Myocyte (in vitro differentiated cells): ENCODE results near the gene GREB1L. TPM values are rescaled to one million over a fixed set of nuclear protein-coding genes. Genes with fewer than 3 reads are reported as not detected.

ENCODE experiments used
- DNase-seq: peaks from one replicate; pipeline ENCODE4 v3.0.0-alpha.2; 2012; ENCODE audit warnings: low read depth
- total RNA-seq: library from RNA; depleted of rRNA; stranded (reverse); fragments of >200 nt; gene quantifications from 2 replicates; pipeline ENCODE4 v1.2.3, GENCODE V29; 2014

GREB1L gene
- total RNA-seq, 1 donor from 2014 or later: 8.0 TPM

DNA sequence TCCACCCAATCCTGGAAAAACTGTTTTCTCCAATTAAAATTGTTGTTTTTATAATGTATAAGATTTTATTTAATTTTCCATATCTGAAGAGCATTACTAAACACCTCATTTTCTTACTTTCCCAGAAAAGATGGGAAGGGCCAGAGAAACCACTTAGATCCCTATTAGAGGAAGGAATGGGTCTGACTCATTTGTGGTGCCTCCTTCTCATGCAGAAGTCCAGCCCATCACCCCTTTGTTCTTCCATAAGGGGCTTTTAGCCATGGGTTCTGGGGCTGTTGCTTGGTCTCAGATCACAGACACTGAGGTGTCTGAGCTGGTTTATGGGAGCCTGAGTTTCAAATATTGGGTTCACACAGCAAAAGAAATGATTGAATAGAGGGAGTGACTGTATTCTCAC, 206.3 kb downstream of the GREB1L start:
- peak; percentile 47 for DNase-seq

DNA sequence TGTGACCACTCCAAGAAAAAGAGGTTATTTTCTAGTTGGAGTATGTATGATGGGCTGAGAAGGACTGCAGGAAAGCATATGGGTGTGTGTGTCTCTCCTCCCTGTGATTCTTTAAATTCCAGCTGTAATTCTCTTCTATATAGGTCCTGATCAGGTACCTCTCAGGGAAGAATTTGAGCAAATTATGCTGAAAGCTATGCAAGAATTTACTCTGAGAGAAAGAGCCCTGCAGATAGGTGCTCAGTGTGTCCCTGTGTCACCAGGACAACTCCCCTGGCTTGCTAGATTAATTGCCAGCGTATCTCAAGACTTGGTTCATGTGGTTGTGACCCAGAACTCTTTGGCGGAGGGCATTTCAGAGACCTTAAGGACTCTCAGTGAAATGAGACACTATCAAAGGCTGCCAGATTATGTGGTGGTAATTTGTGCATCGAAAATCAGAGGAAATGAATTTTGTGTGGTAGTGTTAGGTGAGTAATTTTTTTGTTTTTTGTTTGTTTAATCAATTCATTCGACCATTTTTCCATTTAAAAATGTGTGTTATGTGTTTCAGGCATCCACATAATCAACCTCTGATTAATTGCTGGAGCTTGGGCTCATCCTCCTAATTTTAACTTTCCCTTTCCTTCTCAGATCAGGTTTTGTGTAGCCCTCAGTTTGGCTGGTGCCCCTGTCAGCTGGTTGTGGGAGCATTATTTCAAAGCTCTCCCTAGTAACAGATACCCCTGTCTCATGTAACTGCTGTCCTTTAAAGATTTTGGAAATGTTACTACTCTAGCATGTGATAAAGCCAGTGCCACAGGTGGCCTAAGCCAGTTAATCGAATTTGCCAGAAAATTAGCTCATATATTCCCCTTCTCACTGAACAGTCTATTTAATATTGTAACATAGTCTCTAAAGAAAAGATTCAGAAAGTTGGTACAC, 207.6 kb downstream of the GREB1L start:
- DNase-seq: peak; percentile 82

DNA sequence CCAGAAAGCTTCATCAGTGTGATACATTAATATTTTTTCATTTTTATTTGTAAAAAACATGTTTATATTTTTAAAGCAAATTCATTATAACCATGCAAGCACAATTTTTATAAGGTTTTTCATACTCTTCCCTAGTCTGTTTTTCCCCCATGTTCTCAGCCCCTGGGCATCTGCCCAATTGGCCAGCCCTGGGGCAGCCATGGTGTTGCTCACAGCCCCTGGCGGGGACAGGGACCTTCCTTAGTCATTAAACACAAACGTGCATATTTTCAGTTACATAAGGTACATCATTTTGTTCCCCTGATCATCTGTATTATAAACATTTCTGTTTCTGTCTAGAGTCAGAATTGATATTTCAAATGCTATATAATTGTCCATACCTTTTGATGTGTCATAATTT, 208.5 kb downstream of the GREB1L start:
- DNase-seq: no peak

DNA sequence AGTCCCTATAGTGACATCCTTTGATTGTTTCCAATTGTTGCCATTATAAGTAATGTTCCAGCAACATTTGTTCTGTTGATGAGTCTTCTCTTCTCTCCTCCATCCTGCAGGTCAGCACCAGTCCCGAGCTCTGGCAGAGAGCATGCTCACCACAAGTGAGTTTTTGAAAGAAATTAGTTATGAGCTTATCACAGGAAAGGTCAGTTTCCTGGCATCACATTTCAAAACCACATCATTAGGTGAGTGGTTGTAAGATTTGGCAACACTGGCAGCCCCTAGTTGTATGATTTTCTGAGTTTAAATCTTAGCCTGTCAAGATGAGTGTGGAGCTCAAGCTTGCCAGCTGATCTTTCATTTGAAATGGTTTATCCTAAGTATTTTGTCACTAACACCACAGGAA, 208.9 kb downstream of the GREB1L start:
- DNase-seq: peak; percentile 40

DNA sequence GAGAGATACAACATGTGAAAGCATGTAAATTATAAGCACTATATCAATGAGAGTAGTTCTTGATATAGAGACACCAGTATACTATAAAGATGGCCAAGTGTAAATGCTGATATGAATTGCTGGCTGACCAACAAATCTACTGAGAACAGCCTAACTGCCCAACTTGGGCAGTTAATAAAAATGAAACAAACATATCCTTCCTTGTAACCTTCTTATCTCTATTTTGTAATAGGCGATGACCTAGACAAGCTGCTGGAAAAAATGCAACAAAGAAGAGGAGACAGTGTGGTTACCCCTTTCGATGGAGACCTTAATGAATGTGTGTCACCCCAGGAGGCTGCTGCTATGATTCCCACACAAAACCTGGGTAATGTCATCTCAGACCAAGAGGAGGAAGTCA, 209.8 kb downstream of the GREB1L start:
- no peak for DNase-seq

DNA sequence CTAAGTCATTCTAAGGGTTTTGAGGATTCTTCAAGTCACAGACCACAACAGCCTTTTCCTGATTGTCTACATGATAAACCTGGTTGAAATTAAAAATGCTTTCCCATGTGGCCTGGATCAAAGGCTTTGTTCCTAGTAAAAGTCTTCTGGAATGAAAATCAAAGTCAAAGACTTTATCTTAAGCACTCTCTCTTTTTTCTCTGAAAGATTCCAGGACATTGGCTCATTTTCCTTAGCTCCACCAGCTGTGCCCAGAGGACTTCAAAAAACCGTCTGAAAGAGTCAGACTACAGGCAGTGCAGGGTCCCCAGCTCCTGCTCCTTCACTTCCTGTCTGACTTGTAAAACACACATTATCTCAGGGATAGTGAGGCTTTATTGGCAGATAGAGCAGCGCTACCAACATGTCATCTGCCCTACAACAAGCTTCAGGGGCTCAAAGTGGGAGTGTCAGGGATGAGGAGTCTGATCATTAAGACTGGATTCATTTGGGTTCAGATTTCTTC, 210.3 kb downstream of the GREB1L start:
- DNase-seq: no peak

DNA sequence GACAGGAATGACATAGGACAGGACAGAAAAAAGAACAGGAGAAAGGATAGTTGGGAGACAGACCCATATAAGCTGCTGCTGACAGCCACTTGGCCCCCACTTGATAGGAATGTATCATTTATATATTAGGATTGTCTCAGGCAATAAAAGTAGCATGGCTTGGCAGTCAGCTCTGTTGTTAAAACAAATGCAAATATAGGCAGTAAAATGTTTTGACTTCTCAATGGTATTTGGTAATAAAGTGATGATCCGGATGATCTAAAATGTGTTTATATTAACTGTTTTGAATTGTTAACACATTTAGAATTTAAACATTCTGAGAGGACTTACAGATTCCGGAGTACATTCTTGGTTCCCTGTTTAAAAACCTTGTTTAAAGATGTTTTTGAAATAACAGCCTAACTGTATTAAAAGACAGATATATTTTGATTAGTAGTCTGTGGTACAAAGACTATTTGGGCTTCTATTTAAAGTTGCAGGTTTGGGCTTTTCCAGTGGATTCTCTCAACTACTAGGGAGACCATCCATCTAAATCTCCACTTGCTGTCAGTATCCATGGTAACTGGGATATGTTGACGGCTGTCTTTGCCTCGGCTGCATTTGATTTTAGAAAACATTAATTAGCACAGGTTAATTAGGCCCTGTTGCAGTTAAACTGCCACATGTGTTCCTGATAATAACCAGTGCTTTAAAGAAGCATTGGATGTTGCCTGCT, 210.9 kb downstream of the GREB1L start:
- DNase-seq: no peak

DNA sequence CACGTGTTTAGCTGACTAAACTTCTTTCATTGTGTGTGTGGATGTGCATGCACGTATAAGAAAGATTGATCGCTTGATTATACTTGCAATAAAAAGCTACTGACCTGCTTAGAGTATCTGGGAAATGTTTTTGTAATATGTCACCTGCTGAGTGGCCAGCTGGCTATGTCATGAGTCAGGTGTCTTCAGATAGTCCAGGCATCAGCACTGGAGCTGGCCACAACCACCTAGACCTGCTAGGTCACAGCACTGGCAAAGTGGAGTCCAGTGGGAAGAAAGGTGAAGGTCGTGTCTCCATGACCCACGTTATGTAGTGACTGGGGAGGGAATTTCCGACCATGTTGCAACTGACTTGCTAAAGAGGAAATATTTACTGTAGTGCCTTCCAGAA, 211.5 kb downstream of the GREB1L start:
- DNase-seq: peak; percentile 31

DNA sequence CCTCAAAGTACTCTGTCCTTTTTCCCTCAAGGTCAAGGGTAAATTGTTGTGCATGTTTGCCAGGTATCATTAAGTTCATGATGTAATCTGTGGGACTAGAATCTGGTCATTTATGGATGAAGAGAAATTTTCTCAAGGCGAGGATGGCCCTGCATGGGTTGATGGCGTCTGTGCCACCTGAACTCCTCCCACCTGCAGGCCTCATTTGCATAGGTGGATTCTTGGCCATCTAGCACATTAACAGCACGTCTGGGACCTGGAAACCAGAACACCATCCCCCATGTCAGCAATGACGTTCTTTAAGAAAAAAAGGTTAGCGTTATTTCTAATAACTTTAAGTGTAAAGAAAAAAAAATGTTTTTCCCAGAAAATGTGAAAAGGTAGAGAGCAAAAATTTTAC, 212.7 kb downstream of the GREB1L start:
- DNase-seq: no peak

DNA sequence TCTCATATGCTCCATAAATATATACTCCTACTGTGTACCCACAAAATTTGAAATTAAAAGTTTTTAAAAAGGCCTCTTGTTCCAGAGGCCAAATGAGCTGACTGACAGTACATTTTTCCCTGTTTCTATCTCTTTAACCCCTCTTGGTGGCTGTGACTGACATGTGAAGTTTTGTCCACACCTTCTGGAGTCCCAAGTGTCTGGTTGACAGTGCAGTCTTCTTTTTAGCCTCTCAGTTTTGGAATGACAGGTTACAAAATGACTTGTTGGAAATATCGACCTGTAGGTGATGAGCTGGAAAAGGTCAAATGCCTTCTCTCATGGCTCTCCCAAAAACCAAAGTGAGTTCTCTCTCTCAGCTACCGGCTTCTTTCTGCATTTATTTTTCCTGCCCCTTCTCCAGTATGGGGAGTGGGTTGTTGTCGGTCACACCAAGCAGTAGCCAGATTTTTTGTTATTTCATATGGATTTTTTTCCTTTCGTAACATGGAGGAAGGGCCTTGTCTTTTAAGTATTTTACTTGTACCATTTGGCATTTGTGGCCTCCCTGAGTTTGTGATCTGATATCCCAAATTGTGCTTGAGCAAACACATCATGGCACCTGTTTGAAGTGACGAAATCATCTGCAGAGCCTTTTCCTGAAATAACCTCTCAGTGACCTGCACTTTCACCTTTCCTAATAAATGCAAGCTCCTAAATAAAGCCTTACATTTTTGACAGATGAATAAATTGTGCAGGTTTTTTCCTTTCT, 214.6 kb downstream of the GREB1L start:
- peak; percentile 70 for DNase-seq

DNA sequence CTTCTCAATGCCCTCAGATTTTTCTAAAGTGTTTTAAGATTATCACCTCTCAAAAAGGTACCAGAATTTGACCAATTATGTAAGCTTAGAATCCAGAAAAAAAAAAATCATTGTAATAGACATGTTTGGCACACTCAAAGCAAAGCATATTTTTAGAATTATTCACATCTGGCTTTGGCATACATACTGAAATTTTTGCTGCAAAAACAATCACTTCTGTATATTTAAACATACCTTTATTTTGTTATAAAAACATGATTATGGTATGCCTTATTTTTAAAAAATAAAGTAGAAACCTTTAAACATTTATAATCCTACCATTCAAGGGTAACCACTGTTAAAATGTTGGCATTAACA, 215.1 kb downstream of the GREB1L start:
- DNase-seq: no peak

DNA sequence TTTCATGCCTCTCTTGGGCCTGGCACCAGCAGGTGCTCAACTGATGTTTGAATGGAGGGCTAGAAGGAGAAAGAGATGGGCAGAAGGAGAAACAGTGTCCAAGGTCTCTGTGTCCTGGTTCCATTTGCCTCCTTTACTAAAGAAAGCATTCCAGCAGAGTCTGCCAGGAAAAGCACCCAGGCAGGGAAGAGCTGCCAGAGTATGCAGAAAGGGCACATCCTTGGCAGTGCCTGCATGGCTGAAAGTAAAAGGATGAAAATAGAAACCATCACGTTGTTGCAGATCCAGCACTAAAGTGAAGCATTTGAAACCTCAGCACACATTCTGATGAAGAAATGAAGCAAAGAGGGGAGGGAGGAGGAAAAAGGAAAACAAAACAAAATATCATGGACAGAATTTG, 216.3 kb downstream of the GREB1L start:
- peak; percentile 61 for DNase-seq

DNA sequence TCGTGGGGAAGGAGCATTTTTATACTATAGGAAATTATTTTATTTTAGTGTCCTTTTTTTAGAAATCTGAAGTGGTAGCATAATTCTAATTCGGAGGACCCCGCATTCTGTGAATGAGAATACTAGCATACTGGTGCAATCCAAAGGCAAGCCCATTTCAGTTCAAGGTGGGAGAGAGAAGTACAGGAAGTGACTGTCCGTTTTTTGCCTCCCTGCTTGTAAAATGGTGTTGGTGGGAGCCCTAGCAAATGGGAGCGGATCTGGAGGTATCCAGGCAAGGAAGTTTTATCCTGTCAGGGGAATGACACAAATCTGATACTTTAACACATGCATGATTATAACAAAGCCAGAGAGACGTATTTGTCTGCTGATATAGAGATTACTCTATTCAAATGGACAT, 216.8 kb downstream of the GREB1L start:
- DNase-seq: no peak

DNA sequence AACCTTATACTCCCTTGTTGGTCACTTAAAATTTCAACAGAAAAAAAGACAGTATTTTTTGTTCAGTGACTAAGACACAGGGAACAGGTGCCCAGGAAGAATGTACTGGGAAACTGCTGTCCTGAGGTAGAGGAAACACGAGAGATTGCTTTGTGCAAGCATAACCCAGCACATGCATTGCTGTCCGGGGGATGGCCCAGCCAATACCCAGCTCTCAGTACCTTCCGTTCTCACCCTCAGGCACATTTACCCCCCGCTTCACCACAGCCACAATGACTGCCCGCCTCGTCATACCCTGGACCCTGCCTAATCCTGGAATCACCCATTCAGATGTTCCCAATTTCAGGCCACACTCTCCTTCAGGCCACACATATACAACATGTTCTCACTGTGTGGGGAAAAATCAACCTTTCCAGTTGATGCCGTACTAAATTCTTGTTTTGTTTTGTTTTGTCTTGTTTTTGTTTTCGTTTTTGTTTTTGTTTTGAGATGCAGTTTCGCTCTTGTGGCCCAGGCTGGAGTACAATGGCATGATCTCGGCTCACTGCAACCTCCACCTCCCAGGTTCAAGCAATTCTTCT, 217.8 kb downstream of the GREB1L start:
- DNase-seq: peak; percentile 66

DNA sequence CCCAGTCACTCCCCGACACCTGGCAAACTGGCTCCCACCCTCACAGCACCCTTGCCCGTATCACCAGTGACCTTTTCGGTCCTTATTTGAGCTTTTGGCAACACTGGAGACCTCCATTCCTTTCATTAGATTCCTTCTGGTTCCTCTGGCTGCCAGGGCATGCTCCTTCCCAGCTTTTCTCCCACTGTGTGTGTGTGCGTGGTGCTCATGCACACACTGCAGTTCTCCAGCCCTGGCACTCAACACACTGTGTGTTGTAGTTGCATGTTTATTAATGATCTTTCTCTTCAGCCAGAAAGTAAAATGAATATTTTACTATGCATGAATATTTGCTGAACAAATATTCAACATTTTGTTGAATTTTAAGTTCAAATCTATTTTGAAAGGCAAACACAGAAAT, 219.4 kb downstream of the GREB1L start:
- no peak for DNase-seq

DNA sequence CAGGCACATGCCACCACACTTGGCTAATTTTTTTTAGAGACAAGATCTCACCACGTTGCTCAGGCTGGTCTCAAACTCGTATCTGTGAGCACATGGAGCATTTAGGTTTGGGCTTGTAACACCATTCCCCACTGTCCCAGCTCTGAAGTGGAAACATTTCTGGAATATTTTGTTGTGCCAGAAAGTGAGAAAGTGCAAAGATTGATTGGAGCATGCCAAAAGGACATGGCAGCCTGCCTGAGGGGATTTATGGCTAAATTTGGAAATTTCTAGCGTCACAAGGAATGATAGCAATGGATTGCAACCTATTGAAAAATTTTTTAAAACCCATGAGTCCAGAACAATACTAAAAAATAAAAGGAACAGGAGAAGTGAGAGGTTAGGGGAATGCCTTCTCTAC, 221.7 kb downstream of the GREB1L start:
- DNase-seq: no peak

DNA sequence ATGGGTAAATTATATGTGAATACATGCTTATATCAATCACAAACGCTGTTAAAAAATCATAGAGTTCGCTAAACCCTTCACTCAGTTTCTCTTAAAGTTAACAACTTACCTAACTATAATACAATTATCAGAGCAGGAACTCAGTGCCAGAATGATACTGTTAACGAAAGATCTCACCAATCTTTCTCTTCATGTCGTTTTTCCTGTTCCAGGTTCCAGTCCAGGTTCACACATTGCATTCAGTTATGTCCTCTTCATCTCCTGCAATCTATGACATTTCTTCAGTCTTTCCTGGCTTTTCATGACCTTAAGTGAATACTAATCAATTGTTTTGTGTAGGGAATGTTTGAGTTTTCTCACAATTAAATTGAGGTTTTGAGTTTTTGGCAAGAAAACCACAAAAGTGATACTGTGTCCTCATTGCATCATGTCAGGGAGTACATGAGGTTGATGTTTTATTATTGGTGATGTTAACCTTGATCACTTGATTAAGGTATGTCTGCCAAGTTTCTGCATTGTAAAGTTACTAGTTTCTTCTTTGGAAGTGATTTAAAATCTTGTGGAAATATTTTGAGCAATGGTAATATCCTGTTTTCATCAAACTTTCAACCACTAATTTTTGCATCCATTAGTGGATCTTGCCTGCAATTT, 226.6 kb downstream of the GREB1L start:
- DNase-seq: no peak

DNA sequence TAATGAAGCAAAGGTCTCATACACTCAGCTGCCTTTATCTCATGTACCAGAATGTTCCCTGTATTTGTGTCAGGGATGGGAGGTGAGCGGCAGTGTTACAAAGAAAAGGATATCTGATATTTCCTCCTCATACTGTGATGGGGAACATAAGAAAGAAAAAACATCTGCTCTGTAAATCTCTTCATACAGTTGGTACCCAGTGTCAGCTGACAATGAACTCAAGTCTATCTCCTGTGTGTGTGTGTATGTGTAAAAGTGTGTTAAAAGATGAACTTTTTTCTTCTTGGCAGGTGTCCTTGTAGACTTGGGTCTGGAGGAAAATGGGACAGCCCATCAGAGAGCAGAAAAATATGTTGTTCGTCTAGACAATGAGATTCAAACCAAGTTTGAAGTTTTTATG, 230.7 kb downstream of the GREB1L start:
- DNase-seq: no peak

DNA sequence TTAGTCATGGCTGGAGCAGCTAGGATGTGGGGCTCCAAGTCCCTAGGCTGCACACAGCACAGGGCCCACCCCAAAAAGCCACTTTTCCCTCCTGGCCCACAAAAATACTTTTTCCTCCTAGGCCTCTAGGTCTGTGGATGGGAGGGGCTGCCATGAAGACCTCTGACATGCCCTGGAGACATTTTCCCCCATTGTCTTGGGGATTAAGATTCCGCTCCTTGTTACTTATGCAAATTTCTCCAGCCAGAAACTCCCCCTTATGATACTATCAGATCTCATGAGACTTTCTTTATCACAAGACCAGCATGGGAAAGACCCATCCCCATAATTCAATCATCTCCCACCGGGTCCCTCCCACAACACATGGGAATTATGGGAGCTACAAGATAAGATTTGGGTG, 232.6 kb downstream of the GREB1L start:
- DNase-seq: no peak

DNA sequence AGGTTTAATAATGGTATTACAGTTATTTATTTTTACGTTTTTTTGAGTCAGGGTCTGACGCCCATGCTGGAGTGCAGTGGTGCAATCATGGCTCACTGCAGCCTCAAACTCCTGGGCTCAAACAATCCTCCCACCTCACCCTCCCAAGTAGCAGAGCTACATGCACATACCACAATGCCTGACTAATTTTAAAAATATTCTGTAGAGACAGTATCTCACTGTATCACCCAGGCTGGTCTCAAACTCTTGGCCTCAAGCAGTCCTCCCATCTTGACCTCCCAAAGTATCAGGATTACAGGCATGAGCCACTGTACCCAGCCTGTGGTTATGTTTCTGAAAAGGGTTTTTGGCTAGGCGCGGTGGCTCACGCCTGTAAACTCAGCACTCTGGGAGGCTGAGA, 237.7 kb downstream of the GREB1L start:
- DNase-seq: no peak

DNA sequence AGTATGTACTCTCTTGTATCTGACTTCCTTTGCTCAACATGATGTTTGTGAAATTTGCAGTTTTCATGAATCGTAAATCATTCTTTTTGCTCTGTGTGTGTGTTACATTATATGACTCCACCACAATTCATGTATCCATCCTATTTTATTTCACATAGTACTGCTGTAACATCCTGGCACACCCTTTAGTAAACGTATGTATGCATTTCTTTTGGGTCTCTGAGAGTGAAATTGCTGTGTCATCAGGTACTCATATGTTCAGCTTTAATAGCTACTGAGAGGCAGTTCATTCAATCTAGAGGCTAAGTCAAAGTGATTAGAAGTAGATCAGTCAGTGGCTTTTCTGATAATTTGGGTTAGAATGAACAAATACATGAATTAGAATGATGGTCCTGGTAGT, 239.7 kb downstream of the GREB1L start:
- DNase-seq: no peak
